ENCODE measurements around the gene PDCD5. TPM values are rescaled to one million over a fixed set of nuclear protein-coding genes. Genes with fewer than 3 reads are reported as not detected.
A peak's percentile ranks its signal among the peaks of the same experiment; 100 is the strongest.
"Not testable (repeated sequence)": the region's sequence is repeated elsewhere in the genome, so short reads cannot be mapped to it uniquely, and the experiment has no call there.

Gene PDCD5
- 100 to 1,000 TPM; 131 to 132 TPM for total RNA-seq

GRCh38 chr19:32580901-32581704 is at the start of gene PDCD5:
PDCD5 (plus strand) TSS chr19:32581190; CDS start chr19:32581262, 72 bp downstream.
- peak; percentile 97 for DNase-seq
- peaks cover 34% of the 10 kb centered on the region for H3K36me3 Mint-ChIP-seq (ENCODE audit: low read depth)
- no peaks in the 10 kb centered on the region for H3K9me3 Mint-ChIP-seq
- H3K27ac Mint-ChIP-seq: peak within 1 kb of the TSS; percentile 89
- POLR2A ChIA-PET: interaction anchor here (0.7 kb wide), 1 partner anchor 110 kb away, joined by 3 read pairs; no protein-coding TSS in a partner anchor
- CTCF ChIA-PET: no interaction called here
- H3K4me3 Mint-ChIP-seq: peak within 1 kb of the TSS; percentile 90
- H3K4me1 Mint-ChIP-seq: peaks cover 39% of the 10 kb centered on the region
- peaks cover 7% of the 10 kb centered on the region for H3K27me3 Mint-ChIP-seq

- DNase-seq: no peak
- Mint-ChIP-seq H3K36me3 (ENCODE audit: low read depth) (no peaks in the 10 kb centered on the region), H3K4me3 (no peak overlapping the region), H3K27me3 (no peaks in the 10 kb centered on the region), H3K4me1 (no peaks in the 10 kb centered on the region), H3K9me3 (peaks cover 33% of the 10 kb centered on the region), H3K27ac (no peak overlapping the region)
- CTCF ChIA-PET: no interaction called here
- POLR2A ChIA-PET: no interaction called here
Observed at GRCh38 chr19:32532233-32532632, 48.8 kb upstream of the PDCD5 start.

GRCh38 chr19:32537580-32537979 is 43.4 kb upstream of the PDCD5 start:
- CTCF ChIA-PET: no interaction called here
- Mint-ChIP-seq H3K4me3 (no peak overlapping the region), H3K9me3 (peaks cover 21% of the 10 kb centered on the region), H3K27me3 (peaks cover 2% of the 10 kb centered on the region), H3K27ac (no peak overlapping the region), H3K36me3 (ENCODE audit: low read depth) (no peaks in the 10 kb centered on the region), H3K4me1 (no peaks in the 10 kb centered on the region)
- no peak for DNase-seq
- POLR2A ChIA-PET: no interaction called here

GRCh38 chr19:32539240-32539916 is 41.6 kb upstream of the PDCD5 start:
- POLR2A ChIA-PET: no interaction called here
- Mint-ChIP-seq H3K27me3 (peaks cover 2% of the 10 kb centered on the region), H3K9me3 (peaks cover 13% of the 10 kb centered on the region), H3K27ac (no peak overlapping the region), H3K36me3 (ENCODE audit: low read depth) (no peaks in the 10 kb centered on the region), H3K4me3 (no peak overlapping the region), H3K4me1 (no peaks in the 10 kb centered on the region)
- CTCF ChIA-PET: interaction anchor here (0.7 kb wide), 1 partner anchor 45 kb away, joined by 3 read pairs; no protein-coding TSS in a partner anchor
- no peak for DNase-seq

- H3K9me3 Mint-ChIP-seq: peaks cover 9% of the 10 kb centered on the region
- no peaks in the 10 kb centered on the region for H3K4me1 Mint-ChIP-seq
- no peak overlapping the region for H3K4me3 Mint-ChIP-seq
- H3K36me3 Mint-ChIP-seq (ENCODE audit: low read depth): no peaks in the 10 kb centered on the region
- no peak overlapping the region for H3K27ac Mint-ChIP-seq
- DNase-seq: no peak
- H3K27me3 Mint-ChIP-seq: peaks cover 2% of the 10 kb centered on the region
- ChIA-PET POLR2A (no interaction called here), CTCF (interaction anchor here (0.6 kb wide), 1 partner anchor 61 kb away, joined by 3 read pairs; no protein-coding TSS in a partner anchor)
Observed at GRCh38 chr19:32540621-32541020, 40.4 kb upstream of the PDCD5 start.

GRCh38 chr19:32541376-32541775 is 39.6 kb upstream of the PDCD5 start:
- H3K4me3 Mint-ChIP-seq; H3K4me1 Mint-ChIP-seq; H3K36me3 Mint-ChIP-seq (ENCODE audit: low read depth); POLR2A ChIA-PET; DNase-seq; H3K9me3 Mint-ChIP-seq; H3K27ac Mint-ChIP-seq; CTCF ChIA-PET; H3K27me3 Mint-ChIP-seq: not testable (repeated sequence)

- POLR2A ChIA-PET: no interaction called here
Observed at GRCh38 chr19:32542477-32543108, 38.4 kb upstream of the PDCD5 start.

GRCh38 chr19:32543115-32543900 is 37.7 kb upstream of the PDCD5 start:
- peaks cover 2% of the 10 kb centered on the region for H3K27me3 Mint-ChIP-seq
- H3K4me1 Mint-ChIP-seq: no peaks in the 10 kb centered on the region
- H3K9me3 Mint-ChIP-seq: peaks cover 5% of the 10 kb centered on the region
- H3K36me3 Mint-ChIP-seq (ENCODE audit: low read depth): no peaks in the 10 kb centered on the region
- no peak for DNase-seq
- POLR2A ChIA-PET: no interaction called here
- H3K4me3 Mint-ChIP-seq: no peak overlapping the region
- CTCF ChIA-PET: no interaction called here
- H3K27ac Mint-ChIP-seq: no peak overlapping the region

More at GRCh38 chr19:32542477-32543108, 38.4 kb upstream of the PDCD5 start:
- Mint-ChIP-seq H3K36me3 (ENCODE audit: low read depth) (no peaks in the 10 kb centered on the region), H3K27me3 (peaks cover 2% of the 10 kb centered on the region), H3K4me1 (no peaks in the 10 kb centered on the region), H3K27ac (no peak overlapping the region), H3K4me3 (no peak overlapping the region), H3K9me3 (peaks cover 9% of the 10 kb centered on the region)
- no peak for DNase-seq
- CTCF ChIA-PET: no interaction called here

GRCh38 chr19:32544917-32545316 is 36.1 kb upstream of the PDCD5 start:
- Mint-ChIP-seq H3K4me1 (no peaks in the 10 kb centered on the region), H3K4me3 (no peak overlapping the region), H3K9me3 (no peaks in the 10 kb centered on the region), H3K27ac (no peak overlapping the region), H3K36me3 (ENCODE audit: low read depth) (no peaks in the 10 kb centered on the region), H3K27me3 (peaks cover 2% of the 10 kb centered on the region)
- POLR2A ChIA-PET: no interaction called here
- CTCF ChIA-PET: no interaction called here
- DNase-seq: no peak

GRCh38 chr19:32550666-32551065 is 30.3 kb upstream of the PDCD5 start:
- H3K4me3 Mint-ChIP-seq: no peak overlapping the region
- CTCF ChIA-PET: no interaction called here

GRCh38 chr19:32555786-32556185 is 25.2 kb upstream of the PDCD5 start:
- Mint-ChIP-seq H3K9me3 (no peaks in the 10 kb centered on the region), H3K4me3 (no peak overlapping the region), H3K27me3 (peaks cover 1% of the 10 kb centered on the region), H3K4me1 (no peaks in the 10 kb centered on the region), H3K36me3 (ENCODE audit: low read depth) (no peaks in the 10 kb centered on the region), H3K27ac (no peak overlapping the region)
- ChIA-PET POLR2A (no interaction called here), CTCF (no interaction called here)
- DNase-seq: no peak

More at GRCh38 chr19:32550666-32551065, 30.3 kb upstream of the PDCD5 start:
- Mint-ChIP-seq H3K27ac (no peak overlapping the region), H3K4me1 (no peaks in the 10 kb centered on the region), H3K27me3 (no peaks in the 10 kb centered on the region), H3K36me3 (ENCODE audit: low read depth) (no peaks in the 10 kb centered on the region), H3K9me3 (no peaks in the 10 kb centered on the region)
- DNase-seq: no peak
- POLR2A ChIA-PET: no interaction called here

- Mint-ChIP-seq H3K27ac (no peak overlapping the region), H3K4me3 (no peak overlapping the region), H3K27me3 (peaks cover 1% of the 10 kb centered on the region), H3K36me3 (ENCODE audit: low read depth) (no peaks in the 10 kb centered on the region), H3K9me3 (no peaks in the 10 kb centered on the region), H3K4me1 (no peaks in the 10 kb centered on the region)
- POLR2A ChIA-PET: no interaction called here
- CTCF ChIA-PET: no interaction called here
- no peak for DNase-seq
Observed at GRCh38 chr19:32558607-32559228, 22.3 kb upstream of the PDCD5 start.

Data from activated CD4-positive, alpha-beta T cell treated with anti-CD3 and anti-CD28 coated beads, Interleukin-2, amount 10 ng/mL, durations not matched to agents 7 days and 5 days (primary cell).